Activated CD4-positive, CD25-positive, alpha-beta regulatory T cell treated with anti-CD3 and anti-CD28 coated beads, Interleukin-2, amount 50 U/mL, for 72 hours (primary cell): ENCODE results near the gene MTARC2.

Experiments
- DNase-seq: peaks from one replicate; pipeline ENCODE4 v3.0.0; 2021

MTARC2 gene

DNA sequence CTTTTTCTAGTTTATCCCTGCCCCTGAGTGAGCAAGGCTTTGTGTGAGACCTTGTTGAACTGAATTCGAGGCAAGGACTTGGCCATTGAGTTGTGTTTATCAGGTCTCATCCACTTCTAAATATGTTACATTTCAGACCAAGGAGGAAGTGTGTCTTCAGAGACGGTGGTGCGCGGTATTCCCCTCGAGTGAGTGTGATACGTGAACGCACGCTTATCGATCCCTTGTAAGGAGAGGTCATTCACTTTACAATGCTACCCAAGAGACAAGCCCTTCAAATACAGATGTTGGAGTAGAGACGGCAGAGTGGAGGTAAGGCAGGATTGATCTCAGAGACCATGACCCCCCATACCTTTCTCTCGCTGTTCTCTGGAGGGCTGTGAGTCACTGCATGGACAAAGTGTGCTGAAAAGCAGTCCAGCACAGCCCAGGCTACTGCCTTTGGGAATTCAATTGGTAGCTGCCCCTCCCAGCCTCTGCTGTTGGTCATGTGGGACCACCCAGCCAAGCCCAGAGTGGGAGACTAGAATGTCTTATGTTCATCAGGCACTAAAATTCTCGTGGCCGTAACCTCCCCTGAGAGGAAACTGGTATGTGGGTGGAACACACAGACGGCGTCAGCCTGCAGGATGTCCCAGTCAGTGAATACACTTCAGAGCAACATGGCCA lies 22.3 kb downstream of the MTARC2 start:
- DNase-seq: no peak

DNA sequence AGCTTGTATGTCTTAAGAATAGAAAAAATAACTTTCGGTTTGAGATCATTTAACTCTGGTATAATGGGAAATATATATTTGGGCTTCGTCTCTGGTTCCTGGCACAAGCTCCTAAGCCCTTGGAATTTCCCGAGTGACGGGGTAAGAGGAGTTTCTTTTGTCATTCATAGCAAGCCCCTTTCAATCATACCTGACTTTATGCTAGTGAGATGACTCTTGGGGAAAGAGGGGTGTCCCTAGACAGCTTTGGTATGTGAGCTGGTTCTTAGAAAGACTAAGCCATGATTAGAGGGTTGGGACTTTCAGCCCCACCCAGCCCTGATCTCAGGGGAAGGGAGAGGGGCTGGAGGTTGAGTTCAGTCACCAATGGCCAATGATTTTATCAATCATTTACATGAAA lies 24.7 kb downstream of the MTARC2 start:
- no peak for DNase-seq

DNA sequence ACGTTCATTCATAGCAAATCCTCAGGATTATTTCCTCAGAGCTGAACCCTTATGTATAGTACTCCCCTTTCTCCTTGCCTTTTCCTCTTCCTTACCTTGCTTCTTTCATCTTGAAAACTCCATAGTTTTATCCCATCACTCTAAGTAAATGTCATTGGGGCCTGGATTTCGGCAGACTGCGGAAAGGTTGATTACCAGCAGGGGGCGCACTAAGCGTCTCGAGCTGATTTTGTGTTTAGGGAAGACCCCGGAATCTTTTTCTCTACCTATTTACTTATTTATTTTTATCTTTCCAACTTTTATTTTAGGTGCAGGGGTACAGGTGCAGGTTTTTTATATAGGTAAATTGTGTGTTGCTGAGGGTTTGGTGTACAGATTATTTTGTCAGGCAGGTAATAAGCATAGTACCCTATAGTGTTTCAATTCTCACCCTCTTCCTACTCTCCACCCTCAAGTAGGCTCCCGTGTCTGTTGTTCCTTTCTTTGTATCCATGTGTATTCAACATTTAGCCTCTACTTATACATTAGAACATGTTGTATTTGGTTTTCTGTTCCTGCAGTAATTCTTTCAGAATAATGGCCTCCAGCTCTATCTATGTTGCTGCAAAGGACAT lies 27.2 kb downstream of the MTARC2 start:
- DNase-seq: peak; percentile 39

DNA sequence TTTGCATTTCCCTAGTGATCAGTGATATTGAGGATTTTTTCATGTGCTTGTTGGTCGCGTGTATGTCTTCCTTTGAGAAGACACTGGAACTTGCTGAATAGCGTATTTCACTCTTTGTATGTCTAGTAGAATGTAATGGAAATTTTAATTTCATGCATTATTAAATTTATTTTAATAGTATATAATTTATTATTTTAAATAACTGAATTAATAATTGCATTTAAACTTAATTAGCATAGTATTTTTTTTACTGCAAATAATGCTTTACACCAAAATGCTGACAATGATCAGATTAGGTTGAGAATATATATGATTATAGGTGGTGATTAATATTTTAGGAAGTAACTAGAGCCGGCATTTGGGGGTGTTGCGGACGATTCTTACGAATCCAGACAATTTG lies 28.1 kb downstream of the MTARC2 start:
- DNase-seq: no peak

DNA sequence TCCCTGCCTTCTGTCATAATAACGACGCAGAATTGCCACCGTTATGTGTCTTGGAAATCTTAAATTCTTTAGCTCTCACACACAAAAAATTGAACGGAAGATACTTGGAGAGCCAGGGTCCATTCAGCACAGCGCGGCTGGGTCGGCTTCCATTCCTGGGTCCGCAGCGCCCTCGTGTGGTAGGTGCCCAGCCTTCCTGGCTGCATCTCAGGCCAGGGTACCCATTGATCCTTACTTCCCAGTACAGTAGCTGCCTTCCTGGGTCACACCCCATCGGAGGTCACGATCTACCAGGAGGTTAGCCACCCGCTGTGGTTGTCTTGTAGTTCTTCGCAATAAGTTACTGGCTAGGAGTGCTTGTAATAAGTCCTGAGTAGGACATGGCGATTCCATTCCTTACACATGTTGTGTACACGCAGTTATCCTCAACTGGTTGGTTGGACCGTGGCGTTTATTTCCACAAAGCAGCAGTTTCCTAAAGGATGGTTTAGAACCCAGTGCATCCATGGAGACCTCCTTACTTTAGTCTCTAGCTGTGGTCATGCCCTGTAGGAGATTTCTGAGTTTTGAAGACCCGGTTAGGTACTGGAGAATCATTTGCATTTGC lies 28.7 kb downstream of the MTARC2 start:
- DNase-seq: peak; percentile 68

DNA sequence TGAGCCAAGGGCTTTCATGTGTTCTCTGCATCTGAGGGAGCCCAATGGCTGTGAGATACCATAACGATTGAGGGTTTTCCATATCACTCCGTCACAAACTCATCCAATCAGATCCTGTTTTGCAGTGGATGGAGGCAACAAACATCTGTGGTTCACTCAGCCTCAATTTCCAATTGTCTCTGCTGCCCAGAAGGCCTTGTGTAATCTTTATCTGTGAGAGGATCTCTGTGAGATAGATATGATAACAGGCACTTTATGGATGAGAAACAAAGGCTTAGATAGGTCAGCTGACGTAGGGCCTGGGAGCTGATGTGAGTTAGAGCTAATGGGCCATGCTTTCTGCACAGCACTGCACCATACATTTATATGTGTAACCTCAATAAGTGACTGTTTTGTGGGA lies 35.3 kb downstream of the MTARC2 start:
- no peak for DNase-seq

DNA sequence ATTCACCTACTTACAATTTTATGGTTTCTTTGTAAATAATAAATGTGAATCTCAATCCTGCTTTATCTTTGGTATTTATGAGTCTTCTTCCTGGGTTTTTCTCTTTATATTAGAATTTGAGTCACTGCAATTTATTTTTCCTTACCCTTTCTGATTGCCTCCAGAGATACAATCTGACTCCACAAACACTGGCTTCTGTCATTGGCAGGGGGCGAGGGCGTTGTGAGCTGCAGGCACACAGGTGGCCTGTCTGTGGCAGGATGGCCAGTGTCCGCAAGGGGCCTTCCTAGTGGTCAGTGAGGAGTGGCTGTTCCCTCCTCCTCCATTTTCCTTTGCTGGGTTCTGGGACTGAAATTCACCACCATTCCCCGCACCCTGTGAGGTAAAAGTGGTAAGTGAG lies 36.6 kb downstream of the MTARC2 start:
- DNase-seq: no peak

DNA sequence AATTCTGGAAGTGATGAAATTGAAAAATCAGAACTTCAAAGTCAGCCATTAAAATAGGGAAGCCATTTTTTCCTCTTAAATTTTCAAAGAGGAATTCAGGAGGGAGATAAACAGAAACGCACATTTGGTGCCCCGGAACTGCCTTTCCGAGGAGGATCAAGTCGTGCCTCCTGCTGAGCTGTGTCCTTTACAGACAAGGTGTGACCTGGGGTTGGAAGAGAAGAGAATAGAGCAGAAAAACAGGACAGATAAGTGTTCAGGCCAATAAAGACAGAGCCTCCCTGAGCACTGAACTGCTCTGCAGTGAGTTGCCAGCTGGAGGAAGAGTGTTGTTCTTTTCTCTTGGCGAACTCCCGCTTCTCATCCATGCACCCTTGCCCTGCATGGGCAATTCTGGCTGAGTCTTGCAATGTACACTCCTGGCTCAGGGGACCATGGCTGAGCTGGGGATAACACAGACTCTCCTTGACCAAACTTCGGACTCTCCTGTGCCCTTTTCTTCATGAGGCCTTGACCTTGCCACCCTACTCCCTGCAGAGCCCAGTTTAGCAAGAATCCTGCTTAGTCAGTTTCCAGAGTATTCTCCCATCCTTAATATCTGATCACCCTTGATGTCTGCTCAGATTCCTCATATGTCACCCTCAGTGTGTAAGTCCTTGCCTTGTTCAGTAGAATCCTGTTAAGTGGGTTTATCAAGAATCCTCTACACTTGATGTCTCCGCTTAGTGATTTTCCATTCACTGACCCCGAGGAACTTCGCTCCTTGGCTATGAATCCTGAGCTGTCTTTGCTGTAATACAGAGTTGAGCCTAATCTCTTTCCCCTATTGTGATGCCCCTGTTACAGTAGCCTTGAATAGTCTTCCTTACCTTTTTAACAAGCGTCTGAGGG lies 37.3 kb downstream of the MTARC2 start:
- no peak for DNase-seq

DNA sequence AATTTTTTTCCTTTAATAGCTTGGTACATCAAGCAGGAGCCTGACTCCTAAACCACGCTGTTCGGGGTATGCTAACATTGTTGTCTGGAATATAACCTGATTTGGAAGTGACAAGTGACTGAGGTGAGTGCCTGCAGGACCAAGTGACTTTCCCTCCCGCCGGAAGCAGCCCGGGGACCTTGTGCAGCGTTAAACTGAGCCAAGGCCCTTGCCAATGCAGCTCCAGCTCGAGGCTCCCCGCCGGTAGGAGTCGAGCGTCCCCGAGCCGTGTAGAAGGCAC lies 37.9 kb downstream of the MTARC2 start:
- DNase-seq: no peak

DNA sequence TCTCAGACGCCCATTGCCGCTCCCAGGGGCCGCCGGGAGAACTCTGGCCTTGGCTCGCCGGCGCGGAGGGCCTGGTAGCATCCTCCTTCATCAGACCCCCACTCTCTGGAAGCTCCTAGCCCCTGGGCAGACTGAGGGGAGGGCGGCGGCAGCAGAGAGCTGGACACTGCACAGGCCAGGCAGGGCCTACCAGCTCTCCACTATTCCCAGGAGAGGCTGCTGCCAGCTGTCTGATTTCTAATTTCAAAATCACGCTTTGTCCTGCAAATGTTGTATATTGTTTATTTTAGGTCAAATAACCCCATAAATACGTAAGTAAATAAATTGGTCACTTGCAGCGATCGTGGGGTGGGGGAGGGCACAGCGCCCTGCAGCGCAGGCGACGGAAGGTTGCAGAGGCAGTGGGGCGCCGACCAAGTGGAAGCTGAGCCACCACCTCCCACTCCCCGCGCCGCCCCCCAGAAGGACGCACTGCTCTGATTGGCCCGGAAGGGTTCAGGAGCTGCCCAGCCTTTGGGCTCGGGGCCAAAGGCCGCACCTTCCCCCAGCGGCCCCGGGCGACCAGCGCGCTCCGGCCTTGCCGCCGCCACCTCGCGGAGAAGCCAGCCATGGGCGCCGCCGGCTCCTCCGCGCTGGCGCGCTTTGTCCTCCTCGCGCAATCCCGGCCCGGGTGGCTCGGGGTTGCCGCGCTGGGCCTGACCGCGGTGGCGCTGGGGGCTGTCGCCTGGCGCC lies 38.4 kb downstream of the MTARC2 start, which contains the start of gene MTARC1:
Gene MTARC1 (plus strand): TSS at position 577 of the 732 bp plus-strand sequence. CDS start 32 bp downstream, at position 609.
- DNase-seq: no peak

DNA sequence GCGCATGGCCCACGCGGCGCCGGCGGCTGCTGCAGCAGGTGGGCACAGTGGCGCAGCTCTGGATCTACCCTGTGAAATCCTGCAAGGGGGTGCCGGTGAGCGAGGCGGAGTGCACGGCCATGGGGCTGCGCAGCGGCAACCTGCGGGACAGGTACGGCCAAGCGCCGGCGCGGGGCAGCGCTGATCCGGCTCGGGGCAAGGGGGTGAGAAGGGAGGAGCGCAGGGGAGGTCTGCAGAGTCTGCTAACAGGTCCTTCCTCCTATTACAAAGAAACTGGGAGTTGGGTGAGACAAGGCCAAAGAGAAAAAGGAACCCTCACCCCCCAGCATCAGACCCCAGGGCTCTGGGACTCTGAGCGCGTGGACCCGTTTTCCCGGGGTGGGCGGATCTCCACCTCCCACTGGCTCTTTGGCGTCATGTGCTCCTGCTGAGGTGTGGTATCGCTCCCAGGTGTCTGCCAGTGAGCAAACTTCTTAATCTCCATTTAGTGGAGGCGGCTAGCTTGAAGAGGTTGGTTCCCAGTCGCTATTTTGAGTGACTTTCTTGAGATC lies 39.0 kb downstream of the MTARC2 start:
- no peak for DNase-seq

DNA sequence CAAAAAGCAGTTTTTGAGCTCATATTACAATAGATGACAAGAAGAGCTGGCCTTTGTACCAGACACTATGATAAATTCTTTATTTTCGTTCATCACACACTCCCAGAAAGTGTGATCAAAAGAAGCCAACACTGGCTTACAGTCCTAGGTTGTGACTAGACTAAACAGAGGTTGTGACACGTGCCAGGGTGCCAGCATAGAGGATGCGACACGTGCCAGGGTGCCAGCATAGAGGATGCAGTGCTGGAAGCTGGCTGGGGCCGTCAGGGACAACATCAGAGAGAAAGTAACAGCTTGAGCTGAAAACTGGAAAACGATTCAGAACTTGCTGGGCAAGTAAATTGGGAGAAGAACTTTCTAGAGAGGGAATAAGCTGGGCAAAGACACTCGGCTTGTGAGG lies 40.8 kb downstream of the MTARC2 start:
- DNase-seq: no peak

DNA sequence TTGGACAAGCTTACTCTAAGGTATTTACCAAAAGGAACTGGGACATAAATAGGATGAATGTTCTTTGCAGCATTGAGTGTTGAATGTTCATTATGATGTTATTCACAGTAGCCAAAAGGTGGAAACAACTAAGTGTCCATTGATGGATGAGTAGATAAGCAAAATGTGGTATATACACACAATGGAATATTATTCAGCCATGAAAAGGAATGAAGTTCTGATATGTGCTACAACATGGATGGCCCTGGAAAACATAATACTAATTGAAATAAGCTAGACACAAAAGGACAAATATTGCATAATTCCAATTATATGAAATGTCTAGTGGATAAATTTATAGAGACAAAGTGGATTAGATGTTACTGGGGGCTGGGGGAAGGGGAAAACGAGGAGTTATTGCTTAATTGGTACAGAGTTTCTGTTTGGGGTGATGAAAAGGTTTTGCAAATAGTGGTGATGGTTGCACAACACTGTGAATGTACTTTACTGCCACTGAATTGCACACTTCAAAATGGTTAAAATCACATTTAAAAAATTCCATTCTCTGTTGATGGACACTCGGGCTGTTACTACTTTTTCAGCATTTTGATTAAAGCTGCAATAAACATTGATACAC lies 41.5 kb downstream of the MTARC2 start:
- DNase-seq: no peak

DNA sequence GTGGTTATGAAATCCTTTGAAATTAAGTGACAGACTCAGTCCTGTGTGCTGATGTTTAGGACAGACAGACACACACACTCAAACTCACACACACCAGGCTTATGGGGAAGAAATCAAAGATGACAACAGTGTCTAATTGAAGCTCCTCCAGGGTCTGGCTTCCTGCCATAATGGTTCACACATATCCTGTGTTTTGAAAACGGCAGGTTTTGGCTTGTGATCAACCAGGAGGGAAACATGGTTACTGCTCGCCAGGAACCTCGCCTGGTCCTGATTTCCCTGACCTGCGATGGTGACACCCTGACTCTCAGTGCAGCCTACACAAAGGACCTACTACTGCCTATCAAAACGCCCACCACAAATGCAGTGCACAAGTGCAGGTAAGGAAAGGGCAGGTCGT lies 43.2 kb downstream of the MTARC2 start:
- DNase-seq: no peak

DNA sequence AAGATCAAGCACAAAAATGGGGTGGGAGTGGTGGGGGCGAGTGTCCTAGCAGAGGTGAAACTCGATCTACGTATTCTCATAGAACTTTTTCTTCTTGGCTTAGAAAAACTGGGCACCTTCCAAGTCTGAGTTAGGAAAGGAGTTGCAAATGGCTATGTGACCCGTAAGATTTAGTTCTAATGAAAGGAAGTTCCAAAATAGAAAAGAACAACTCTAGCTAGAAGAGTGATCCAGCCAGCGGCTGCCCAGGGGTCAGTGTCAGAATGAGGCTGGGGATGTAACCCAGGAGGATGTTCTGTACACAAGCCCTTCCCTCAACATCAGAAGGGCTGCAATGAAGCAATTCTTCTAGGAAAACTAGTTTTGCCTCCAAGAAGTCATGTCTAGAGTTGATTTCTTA lies 43.8 kb downstream of the MTARC2 start:
- no peak for DNase-seq

DNA sequence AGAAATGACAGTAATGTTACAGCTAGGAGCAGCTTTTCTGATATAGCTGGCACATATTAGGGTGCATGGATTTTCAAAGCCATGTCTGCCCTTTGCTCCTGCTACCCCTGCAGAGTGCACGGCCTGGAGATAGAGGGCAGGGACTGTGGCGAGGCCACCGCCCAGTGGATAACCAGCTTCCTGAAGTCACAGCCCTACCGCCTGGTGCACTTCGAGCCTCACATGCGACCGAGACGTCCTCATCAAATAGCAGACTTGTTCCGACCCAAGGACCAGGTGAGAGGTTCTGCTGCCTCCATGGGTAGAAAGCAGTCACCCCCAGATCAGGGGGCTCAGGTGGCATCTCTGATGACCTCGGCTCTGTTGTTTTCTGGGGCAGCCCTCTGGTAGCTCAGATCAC lies 48.4 kb downstream of the MTARC2 start:
- no peak for DNase-seq

DNA sequence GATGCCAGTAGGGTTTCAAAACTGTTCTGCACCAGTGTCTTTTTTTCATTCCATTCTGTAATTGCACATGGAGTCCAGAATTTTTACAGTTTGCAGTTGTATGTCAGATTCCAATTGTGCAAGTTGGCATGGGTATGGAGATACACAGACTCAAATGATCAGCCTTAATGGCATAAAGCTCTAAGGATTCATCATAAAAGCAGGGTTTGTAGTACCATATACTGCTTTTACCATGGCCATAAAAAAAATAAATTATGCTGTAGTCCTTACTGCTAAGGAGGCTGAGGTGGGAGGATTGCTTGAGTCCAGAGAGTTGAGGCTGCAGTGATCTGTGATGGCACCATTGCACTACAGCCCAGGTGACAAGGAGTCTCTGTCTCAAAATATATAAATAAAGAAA lies 48.9 kb downstream of the MTARC2 start:
- DNase-seq: no peak

DNA sequence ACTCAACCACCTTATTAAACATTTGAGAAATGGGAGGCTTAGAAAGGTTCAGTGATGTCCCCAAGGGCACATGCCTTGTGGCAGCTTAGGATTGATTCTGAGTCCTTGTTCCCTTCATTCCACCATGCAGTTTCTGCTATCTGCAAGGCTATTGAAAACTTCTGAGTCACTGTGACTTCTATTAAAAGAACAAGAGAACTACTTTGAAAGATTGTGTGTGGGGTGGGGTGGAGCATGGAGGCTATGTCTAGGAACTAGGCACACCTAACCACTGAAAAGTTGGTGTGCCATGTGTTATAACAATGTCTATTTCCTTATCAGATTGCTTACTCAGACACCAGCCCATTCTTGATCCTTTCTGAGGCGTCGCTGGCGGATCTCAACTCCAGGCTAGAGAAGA lies 49.4 kb downstream of the MTARC2 start:
- no peak for DNase-seq

DNA sequence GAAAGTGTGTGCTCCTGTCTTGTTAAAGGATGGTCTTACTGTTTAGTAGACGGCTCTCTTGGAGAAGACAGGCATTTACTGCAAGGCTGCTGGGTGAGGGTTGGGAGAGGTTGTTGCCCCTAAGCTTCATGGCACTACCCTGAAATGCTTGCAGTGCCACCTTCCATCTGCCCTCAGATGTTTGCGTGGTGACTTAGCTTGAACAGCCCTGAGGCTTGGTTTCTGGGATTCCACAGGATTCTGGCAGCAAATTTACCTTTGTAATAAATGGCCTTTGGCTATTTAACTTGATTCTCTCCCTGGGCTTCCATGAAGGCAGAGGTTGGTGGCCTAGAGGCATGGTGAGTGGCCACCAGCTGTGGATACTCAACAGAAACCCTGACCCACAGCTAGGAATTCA lies 50.2 kb downstream of the MTARC2 start:
- DNase-seq: no peak

DNA sequence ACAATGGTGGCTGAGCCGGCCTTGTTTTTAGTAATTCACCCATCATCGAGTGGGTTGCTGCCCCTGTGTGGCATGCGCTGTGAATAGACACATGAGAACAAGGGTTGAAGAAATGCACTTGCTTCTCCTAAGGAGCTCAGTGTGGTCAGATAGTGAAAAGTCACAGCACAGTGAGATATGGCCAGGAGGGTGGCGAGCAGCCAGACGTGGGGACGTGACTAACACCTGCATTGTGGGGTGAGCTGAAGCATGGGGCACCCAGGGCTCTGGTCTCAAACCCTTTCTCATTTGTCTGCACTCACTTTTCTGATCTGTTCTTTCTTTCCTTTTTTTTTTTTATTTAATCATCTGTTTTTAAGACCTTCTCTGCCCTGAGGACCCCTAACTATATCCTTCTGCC lies 52.1 kb downstream of the MTARC2 start:
- DNase-seq: no peak

DNA sequence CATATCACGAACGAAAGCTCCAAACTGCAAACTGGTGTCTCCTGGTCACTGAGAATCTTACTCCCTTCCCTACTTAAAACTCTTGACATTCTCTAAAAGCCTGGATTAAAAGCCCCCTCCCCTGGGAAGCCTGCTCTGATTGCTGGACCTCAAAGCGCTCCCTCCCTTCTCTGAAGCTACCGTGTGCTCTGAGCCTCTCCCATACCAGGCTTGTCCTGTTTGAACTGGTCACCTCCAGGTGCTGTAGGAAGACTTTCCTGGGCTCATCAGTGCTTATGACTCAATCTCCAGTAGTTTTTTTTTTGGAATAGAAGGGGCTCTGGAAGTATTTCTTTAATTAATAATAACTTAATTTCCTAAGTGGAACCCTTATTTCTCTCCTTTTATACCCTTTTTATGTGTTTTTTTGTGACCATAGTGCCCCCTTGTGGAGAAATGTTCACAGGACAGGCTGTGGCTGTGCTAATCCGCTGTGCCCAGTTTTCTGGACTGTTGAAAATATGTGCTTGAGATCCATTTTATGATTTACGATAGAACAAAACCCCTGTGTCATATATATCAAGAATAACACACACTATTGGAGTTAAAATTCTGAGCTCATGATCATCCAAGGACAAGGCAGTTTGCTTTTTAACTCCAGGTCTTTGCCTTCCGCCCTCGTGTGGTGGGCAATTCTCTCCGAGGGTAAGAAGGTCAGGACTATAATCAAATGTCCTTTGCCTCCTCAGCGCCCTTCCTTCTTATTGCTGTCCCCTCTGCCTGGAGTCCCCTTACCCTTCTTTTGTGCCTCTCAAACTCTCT lies 55.5 kb downstream of the MTARC2 start:
- no peak for DNase-seq
